ENCODE measurements around the gene MECP2. TPM values are rescaled to one million over a fixed set of nuclear protein-coding genes. Genes with fewer than 3 reads are reported as not detected.

The MECP2 gene
- total RNA-seq, 2 experiments from 2014 or later = 63.7 to 65.1 TPM

- intact Hi-C loops (cut with micrococcal nuclease) = no loop called here
- no peak overlapping the region for H3K4me3 Mint-ChIP-seq
- H3K4me1 Mint-ChIP-seq (ENCODE audit: low read depth) = peaks cover 30% of the 10 kb centered on the region
- peak overlapping the region; percentile 21 for H3K27ac Mint-ChIP-seq
- DNase-seq = no peak
- ATAC-seq = no peak
- ChIA-PET CTCF (interaction anchor here (1.0 to 1.7 kb wide), 2 partner anchors 11 to 36 kb away, joined by 3 to 4 read pairs; no protein-coding TSS in a partner anchor), POLR2A (interaction anchor here (1.2 kb wide), 1 partner anchor 36 kb away, joined by 3 read pairs; no protein-coding TSS in a partner anchor)
- no peaks in the 10 kb centered on the region for H3K9me3 Mint-ChIP-seq
- H3K27me3 Mint-ChIP-seq = no peaks in the 10 kb centered on the region
- TF ChIP-seq CTCF (IDR thresholded peaks at IDR 0.05) = no peak
- H3K36me3 Mint-ChIP-seq (ENCODE audit: low read depth) = peaks cover 17% of the 10 kb centered on the region
Measured at GRCh38 chrX:154049209-154050112, 48.1 kb downstream of the MECP2 start.

- CTCF ChIA-PET = interaction anchor here (1.7 to 2.0 kb wide), 2 partner anchors 10 to 22 kb away, joined by 4 read pairs; no protein-coding TSS in a partner anchor
- POLR2A ChIA-PET = no interaction called here
- intact Hi-C loops (cut with micrococcal nuclease) = no loop called here
- H3K9me3 Mint-ChIP-seq = no peaks in the 10 kb centered on the region
- no peak for ATAC-seq
- no peak for TF ChIP-seq CTCF (IDR thresholded peaks at IDR 0.05)
- H3K4me3 Mint-ChIP-seq = no peak overlapping the region
- no peak for DNase-seq
- no peak overlapping the region for H3K27ac Mint-ChIP-seq
- H3K36me3 Mint-ChIP-seq (ENCODE audit: low read depth) = peaks cover 19% of the 10 kb centered on the region
- peaks cover 33% of the 10 kb centered on the region for H3K4me1 Mint-ChIP-seq (ENCODE audit: low read depth)
- H3K27me3 Mint-ChIP-seq = no peaks in the 10 kb centered on the region
Measured at GRCh38 chrX:154048398-154048797, 49.1 kb downstream of the MECP2 start.

GRCh38 chrX:154046940-154047610, 50.4 kb downstream of the MECP2 start:
- H3K27ac Mint-ChIP-seq = peak overlapping the region; percentile 50
- CTCF ChIA-PET = interaction anchor here (0.8 to 2.0 kb wide), 2 partner anchors 11 to 20 kb away, joined by 3 to 4 read pairs; no protein-coding TSS in a partner anchor
- H3K36me3 Mint-ChIP-seq (ENCODE audit: low read depth) = peaks cover 19% of the 10 kb centered on the region
- no peaks in the 10 kb centered on the region for H3K9me3 Mint-ChIP-seq
- POLR2A ChIA-PET = no interaction called here
- H3K27me3 Mint-ChIP-seq = no peaks in the 10 kb centered on the region
- TF ChIP-seq CTCF (IDR thresholded peaks at IDR 0.05) = no peak
- intact Hi-C loops (cut with micrococcal nuclease) = no loop called here
- H3K4me1 Mint-ChIP-seq (ENCODE audit: low read depth) = peaks cover 41% of the 10 kb centered on the region
- no peak for DNase-seq
- no peak for ATAC-seq
- no peak overlapping the region for H3K4me3 Mint-ChIP-seq

DNA sequence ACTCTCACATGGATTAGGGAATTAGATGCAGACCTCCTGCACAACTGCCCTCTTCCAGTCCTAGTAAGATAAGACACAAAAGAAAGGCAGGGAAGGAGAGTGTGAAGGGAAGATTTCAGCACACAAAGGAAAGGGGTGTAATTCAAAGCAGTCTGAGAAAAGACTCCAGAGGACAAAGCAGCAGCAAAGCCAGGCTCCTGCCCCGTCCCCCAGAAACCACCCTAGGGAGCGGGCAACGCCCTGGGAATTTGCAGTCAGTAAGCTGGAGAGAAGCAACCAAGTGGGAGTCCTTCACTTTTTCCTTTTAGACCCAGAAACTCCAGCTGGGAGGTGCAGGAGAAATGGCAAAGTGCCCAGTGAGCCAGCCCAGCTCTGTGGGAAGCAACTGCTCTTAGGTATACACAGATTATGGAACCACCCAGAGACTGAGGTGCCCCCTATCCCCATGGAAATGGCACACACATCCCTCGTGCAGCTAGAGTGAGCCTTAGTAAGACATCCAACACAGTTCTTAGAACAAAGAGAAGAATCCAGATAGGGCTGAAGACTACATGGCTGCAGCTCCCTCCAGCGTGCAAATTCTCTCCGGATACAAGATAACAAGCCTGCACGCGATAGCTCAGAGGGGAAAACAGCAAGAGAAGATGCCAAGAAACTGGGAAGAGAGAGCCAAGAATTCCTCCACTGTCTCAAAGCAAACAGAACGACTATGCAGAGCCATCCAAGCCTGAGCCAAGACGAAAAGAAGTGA, 51.3 kb downstream of the MECP2 start:
- TF ChIP-seq CTCF (IDR thresholded peaks at IDR 0.05) = no peak
- Mint-ChIP-seq H3K4me3 (no peak overlapping the region), H3K27me3 (no peaks in the 10 kb centered on the region), H3K36me3 (ENCODE audit: low read depth) (peaks cover 19% of the 10 kb centered on the region), H3K27ac (peak overlapping the region; percentile 42), H3K4me1 (ENCODE audit: low read depth) (peaks cover 47% of the 10 kb centered on the region), H3K9me3 (no peaks in the 10 kb centered on the region)
- intact Hi-C loops (cut with micrococcal nuclease) = no loop called here
- no peak for ATAC-seq
- ChIA-PET CTCF (no interaction called here), POLR2A (no interaction called here)
- DNase-seq = no peak
